Retinal pigment epithelial cell (primary cell): ENCODE data around the gene SLC35F3.
"Not testable (repeated sequence)": the region's sequence is repeated elsewhere in the genome, so short reads cannot be mapped to it uniquely, and the experiment has no call there.

ENCODE experiments used
- DNase-seq: peaks from one replicate; pipeline ENCODE4 v3.0.0-alpha.2; 2010; ENCODE audit warnings: low read depth
- H3K4me3 ChIP-seq: 2 replicates; pipeline ENCODE4 v1.5.1; 2011; ENCODE audit warnings: mild to moderate bottlenecking, low read length, control low read depth, moderate library complexity
- TF ChIP-seq, protein P1 (sequence below): conservative IDR thresholded peaks from 2 replicates; pipeline ENCODE4 v1.5.1; 2011; ENCODE audit warnings: low read depth, low read length, control low read depth, inconsistent platforms

SLC35F3 gene

DNA sequence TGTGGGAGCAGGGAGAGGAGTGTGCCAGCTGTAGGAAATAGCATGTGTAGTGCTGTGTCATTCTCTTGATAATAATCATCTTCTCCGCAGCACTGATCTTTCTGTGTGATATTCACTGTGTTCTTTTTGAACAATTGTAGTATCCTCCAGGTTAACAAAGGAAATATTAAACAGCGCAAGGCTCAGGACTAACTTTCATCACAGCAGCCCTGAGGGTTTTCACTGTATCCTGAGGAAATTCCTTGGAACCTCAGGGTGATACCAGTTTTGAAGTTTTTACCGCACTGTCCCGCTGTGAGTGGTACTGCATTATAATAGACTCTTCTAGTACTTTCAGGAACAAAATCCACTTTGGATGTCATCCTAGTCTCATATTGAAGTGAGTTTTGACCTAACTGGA, 240.4 kb downstream of the SLC35F3 start:
- TF ChIP-seq, protein P1, sequence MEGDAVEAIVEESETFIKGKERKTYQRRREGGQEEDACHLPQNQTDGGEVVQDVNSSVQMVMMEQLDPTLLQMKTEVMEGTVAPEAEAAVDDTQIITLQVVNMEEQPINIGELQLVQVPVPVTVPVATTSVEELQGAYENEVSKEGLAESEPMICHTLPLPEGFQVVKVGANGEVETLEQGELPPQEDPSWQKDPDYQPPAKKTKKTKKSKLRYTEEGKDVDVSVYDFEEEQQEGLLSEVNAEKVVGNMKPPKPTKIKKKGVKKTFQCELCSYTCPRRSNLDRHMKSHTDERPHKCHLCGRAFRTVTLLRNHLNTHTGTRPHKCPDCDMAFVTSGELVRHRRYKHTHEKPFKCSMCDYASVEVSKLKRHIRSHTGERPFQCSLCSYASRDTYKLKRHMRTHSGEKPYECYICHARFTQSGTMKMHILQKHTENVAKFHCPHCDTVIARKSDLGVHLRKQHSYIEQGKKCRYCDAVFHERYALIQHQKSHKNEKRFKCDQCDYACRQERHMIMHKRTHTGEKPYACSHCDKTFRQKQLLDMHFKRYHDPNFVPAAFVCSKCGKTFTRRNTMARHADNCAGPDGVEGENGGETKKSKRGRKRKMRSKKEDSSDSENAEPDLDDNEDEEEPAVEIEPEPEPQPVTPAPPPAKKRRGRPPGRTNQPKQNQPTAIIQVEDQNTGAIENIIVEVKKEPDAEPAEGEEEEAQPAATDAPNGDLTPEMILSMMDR: no peak
- DNase-seq: no peak
- H3K4me3 ChIP-seq: no peak overlapping the region

DNA sequence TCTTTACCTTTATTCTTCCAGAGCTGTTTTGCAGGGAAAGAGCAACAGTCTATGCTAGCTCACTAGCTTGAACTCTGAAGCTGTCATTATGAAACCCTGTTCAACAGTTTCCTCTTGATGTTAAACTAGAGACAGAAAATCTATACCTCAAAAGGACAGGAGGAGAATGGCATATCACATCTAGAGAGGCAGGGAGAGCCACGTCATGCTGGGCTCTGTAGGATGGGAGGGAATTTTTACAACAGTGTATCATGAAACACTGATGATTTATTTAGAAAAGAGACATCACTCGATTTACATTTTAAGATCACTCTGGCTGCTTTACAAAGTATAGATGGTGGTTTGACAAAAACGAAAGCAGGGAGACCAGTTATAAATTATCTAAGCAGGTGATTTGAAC, 243.9 kb downstream of the SLC35F3 start:
- no peak overlapping the region for H3K4me3 ChIP-seq
- TF ChIP-seq, protein P1: no peak
- no peak for DNase-seq

DNA sequence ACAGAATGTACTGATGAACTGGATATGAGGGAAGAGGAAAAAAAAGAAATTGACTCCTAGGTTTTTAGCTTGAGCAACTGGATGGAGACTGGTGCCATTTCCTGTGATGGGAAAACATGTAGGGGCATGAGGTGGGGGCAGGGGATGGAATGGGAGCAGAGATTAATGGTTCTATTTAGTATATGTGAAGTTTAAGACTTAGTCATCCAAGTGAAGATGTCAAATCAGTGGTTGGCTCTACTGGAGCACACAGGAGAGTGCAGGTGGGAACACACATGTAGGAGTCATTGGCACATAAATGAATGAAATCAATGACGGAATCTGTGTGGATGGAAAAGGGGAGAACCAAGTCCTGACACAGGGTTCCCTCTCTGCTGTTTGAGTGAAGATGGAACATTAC, 244.3 kb downstream of the SLC35F3 start:
- H3K4me3 ChIP-seq: no peak overlapping the region
- TF ChIP-seq, protein P1: no peak
- no peak for DNase-seq

DNA sequence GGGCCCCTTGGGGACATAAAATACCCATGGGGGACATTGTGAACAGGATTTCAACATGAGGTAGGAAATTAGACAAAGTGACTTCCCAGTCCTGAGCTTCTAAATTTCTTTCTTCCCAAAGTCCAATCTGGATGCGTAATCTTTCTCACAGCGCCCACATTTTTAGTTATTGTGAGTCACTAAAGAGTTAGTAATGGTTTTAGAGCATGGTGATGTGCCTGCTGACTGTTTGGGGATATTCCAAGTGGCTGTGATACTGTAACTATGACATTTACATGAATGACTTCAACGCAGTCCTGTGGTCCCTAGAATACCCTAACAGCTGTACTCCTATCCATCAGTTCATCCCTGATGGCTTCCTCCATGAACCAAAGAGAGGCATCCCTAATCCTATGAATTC, 244.7 kb downstream of the SLC35F3 start:
- H3K4me3 ChIP-seq: no peak overlapping the region
- TF ChIP-seq, protein P1: no peak
- no peak for DNase-seq

DNA sequence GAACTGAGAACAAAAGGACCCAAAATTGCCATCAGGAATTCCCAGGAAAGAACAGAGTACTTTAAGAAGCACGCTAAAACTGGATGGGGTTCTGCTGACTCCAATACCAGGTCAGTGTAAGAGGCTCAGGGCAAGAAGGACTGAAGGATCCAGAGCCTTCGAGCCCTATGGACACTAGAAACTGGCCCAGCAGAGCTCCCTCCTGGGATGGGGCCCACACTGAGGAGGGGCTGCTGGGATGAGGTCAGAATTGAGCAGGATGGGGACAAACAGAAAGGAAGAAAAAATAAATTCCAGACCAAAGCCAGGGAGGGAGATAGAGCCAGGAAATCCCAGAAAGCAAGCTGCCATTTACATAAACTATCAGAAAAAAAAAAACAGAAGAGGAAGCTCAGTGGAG, 246.4 kb downstream of the SLC35F3 start:
- DNase-seq: no peak
- TF ChIP-seq, protein P1: no peak
- no peak overlapping the region for H3K4me3 ChIP-seq

DNA sequence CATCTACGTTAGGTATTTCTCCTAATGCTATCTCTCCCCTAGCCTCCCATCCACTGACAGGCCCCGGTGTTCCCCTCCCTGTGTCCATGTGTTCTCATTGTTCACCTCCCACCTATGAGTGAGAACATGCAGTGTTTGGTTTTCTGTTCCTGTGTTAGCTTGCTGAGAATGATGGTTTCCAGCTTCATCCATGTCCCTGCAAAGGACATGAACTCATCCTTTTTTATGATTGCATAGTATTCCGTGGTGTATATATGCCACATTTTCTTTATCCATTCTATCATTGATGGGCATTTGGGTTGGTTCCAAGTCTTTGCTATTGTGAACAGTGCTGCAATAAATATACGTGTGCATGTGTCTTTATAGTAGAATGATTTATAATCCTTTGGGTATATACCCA, 247.9 kb downstream of the SLC35F3 start:
- not testable (repeated sequence) for DNase-seq, H3K4me3 ChIP-seq

DNA sequence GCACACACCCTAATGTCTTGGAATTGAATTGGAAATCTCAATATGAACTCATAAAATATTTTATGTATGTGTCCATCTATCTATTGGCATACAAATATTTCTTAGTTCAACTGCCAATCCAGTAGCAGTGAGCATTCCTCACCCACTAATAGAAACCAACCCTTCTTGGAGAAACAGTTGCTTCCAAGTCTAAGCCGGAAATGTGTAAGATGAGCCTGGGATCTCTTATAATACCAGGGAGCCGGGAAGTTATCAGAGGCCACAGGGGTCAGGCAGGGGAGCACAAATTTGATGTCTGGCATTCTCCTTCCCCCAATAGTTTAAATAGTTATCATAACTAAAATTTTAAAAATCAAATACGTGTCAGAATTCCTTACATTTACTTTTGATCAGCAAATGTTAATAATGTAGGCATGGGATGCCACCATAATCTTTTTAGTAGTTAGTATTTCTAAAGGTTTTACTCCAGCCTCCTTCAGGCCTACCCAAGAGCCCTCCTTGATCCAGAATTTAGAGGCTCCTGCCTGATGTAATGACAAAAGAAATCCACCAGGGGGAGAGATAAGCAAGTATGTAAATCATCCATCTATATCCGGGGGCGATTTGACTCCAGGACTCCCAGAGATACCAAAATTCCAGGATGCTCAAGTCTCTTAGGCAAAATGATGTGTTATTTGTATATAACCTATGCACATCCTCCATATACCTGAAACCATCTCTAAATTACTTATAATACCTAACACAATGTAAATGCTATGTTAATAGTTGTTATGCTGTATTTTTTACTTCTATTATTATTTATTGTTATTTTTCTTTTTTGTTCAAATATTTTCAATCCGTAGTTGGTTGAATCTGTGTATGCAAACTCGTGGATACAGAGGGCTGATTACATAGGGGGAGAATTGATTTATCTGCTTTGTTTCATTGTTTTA, 250.1 kb downstream of the SLC35F3 start:
- TF ChIP-seq, protein P1: peak; percentile 80
- DNase-seq: peak; percentile 21
- H3K4me3 ChIP-seq: no peak overlapping the region
